HG03064 (cell line): Measurements from ENCODE around the gene PARL.

Experiments
- ATAC-seq: cut with Tn5 transposase; IDR thresholded peaks from one replicate; pipeline ENCODE4 v1.9.1; 2021; ENCODE audit warnings: low read depth; ENCODE audit not compliant: unreplicated experiment

PARL gene

GRCh38 chr3:183818706-183819624, 65.7 kb downstream of the PARL start:
- no peak for ATAC-seq

GRCh38 chr3:183818041-183818620, 66.5 kb downstream of the PARL start:
- no peak for ATAC-seq

GRCh38 chr3:183817639-183818038, 67.0 kb downstream of the PARL start:
- no peak for ATAC-seq

GRCh38 chr3:183816681-183817510, 67.8 kb downstream of the PARL start:
- ATAC-seq: no peak

GRCh38 chr3:183815951-183816475, 68.7 kb downstream of the PARL start:
- no peak for ATAC-seq

GRCh38 chr3:183815563-183815940, 69.1 kb downstream of the PARL start:
- ATAC-seq: no peak

GRCh38 chr3:183814240-183814639, 70.4 kb downstream of the PARL start:
- ATAC-seq: no peak

- ATAC-seq: no peak
Measured at GRCh38 chr3:183812761-183813445, 71.8 kb downstream of the PARL start.

GRCh38 chr3:183811638-183812037, 73.0 kb downstream of the PARL start:
- ATAC-seq: no peak

GRCh38 chr3:183810643-183811594, 73.8 kb downstream of the PARL start:
- ATAC-seq: no peak

GRCh38 chr3:183809270-183809669, 75.4 kb downstream of the PARL start:
- ATAC-seq: no peak

GRCh38 chr3:183808355-183808754, 76.3 kb downstream of the PARL start:
- no peak for ATAC-seq

- no peak for ATAC-seq
Measured at GRCh38 chr3:183807881-183808280, 76.8 kb downstream of the PARL start.

- no peak for ATAC-seq
Measured at GRCh38 chr3:183807209-183807728, 77.4 kb downstream of the PARL start.

GRCh38 chr3:183802989-183803388, 81.7 kb downstream of the PARL start:
- no peak for ATAC-seq

- no peak for ATAC-seq
Measured at GRCh38 chr3:183801601-183802000, 83.1 kb downstream of the PARL start.

- ATAC-seq: no peak
Measured at GRCh38 chr3:183800243-183800863, 84.3 kb downstream of the PARL start.

GRCh38 chr3:183799461-183799860, 85.2 kb downstream of the PARL start:
- ATAC-seq: no peak

GRCh38 chr3:183797996-183798395, 86.7 kb downstream of the PARL start:
- no peak for ATAC-seq
